Hepatocyte (in vitro differentiated cells): ENCODE data around the gene GOLGA6L24.
"Not testable (repeated sequence)": the region's sequence is repeated elsewhere in the genome, so short reads cannot be mapped to it uniquely, and the experiment has no call there.

Experiments
- EZH2 ChIP-seq: fragments of 200-600 bp; sonication (generic); IDR thresholded peaks from 2 replicates; pipeline ENCODE4 v1.6.1; 2016; ENCODE audit warnings: antibody characterized with exemption, mild to moderate bottlenecking, borderline replicate concordance
- EZH2phosphoT487 ChIP-seq: fragments of 200-600 bp; sonication (generic); IDR thresholded peaks from one replicate; pipeline ENCODE4 v1.6.1; 2018; ENCODE audit warnings: antibody characterized with exemption, mild to moderate bottlenecking, low read depth, moderate library complexity; ENCODE audit not compliant: unreplicated experiment, severe bottlenecking
- TF ChIP-seq, protein P1 (sequence below): fragments of 200-600 bp; sonication (generic); IDR thresholded peaks from 2 replicates; pipeline ENCODE4 v1.5.1; 2016; ENCODE audit warnings: antibody characterized with exemption, mild to moderate bottlenecking; ENCODE audit not compliant: poor library complexity

DNA sequence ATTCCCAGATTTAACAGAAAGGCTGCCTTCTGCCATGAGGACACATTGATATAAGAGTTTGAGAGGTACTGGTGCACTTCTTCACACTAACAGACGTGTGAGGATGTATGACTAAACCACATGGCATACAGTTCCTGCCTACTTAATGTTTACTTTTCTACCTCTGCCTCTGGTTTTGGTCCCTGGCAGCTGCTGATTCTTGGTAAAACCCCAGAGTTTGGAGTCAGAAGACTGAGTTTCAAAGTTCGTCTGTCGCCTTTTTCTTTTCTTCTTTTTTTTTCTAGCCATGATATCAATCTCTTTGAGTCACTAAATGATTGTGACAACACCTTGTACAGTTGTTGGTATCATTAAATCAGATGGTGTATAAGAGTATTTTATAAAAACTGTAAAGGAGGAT lies 22.2 kb upstream of the GOLGA6L24 start:
- TF ChIP-seq, protein P1, sequence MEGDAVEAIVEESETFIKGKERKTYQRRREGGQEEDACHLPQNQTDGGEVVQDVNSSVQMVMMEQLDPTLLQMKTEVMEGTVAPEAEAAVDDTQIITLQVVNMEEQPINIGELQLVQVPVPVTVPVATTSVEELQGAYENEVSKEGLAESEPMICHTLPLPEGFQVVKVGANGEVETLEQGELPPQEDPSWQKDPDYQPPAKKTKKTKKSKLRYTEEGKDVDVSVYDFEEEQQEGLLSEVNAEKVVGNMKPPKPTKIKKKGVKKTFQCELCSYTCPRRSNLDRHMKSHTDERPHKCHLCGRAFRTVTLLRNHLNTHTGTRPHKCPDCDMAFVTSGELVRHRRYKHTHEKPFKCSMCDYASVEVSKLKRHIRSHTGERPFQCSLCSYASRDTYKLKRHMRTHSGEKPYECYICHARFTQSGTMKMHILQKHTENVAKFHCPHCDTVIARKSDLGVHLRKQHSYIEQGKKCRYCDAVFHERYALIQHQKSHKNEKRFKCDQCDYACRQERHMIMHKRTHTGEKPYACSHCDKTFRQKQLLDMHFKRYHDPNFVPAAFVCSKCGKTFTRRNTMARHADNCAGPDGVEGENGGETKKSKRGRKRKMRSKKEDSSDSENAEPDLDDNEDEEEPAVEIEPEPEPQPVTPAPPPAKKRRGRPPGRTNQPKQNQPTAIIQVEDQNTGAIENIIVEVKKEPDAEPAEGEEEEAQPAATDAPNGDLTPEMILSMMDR, result not testable (repeated sequence)
- not testable (repeated sequence) for TF ChIP-seq EZH2, EZH2phosphoT487
